Rectal smooth muscle tissue (tissue), 1 donor: Measurements from ENCODE around the gene ANK3.

Experiments used
- H3K27ac ChIP-seq: one replicate; pipeline ENCODE4 v1.7.0; 2013; ENCODE audit warnings: low read depth, low read length, inconsistent platforms
- H3K27me3 ChIP-seq: one replicate; pipeline ENCODE4 v1.7.0; 2013; ENCODE audit warnings: low read length; ENCODE audit not compliant: control insufficient read depth, insufficient read depth
- H3K36me3 ChIP-seq: one replicate; pipeline ENCODE4 v1.7.0; 2013; ENCODE audit warnings: low read length; ENCODE audit not compliant: control insufficient read depth, insufficient read depth
- H3K4me1 ChIP-seq: one replicate; pipeline ENCODE4 v1.7.0; 2013; ENCODE audit warnings: low read length; ENCODE audit not compliant: control insufficient read depth, insufficient read depth
- H3K4me3 ChIP-seq: one replicate; pipeline ENCODE4 v1.7.0; 2013; ENCODE audit warnings: low read length
- H3K9ac ChIP-seq: one replicate; pipeline ENCODE4 v1.7.0; 2013; ENCODE audit warnings: low read length

ANK3 gene

GRCh38 chr10:60385399-60385738 lies 4.3 kb downstream of the ANK3 start:
- H3K36me3 ChIP-seq, result no peaks in the 10 kb centered on the region
- peaks cover 4% of the 10 kb centered on the region for H3K4me1 ChIP-seq
- H3K27me3 ChIP-seq, result no peaks in the 10 kb centered on the region
- no peak overlapping the region for H3K9ac ChIP-seq
- H3K27ac ChIP-seq, result no peak overlapping the region
- H3K4me3 ChIP-seq, result no peak overlapping the region

- no peaks in the 10 kb centered on the region for H3K36me3 ChIP-seq
- no peak overlapping the region for H3K4me3 ChIP-seq
- H3K9ac ChIP-seq, result no peak overlapping the region
- H3K27ac ChIP-seq, result no peak overlapping the region
- H3K4me1 ChIP-seq, result peaks cover 4% of the 10 kb centered on the region
- no peaks in the 10 kb centered on the region for H3K27me3 ChIP-seq
These were observed 4.8 kb downstream of the ANK3 start for GRCh38 chr10:60384708-60385398.

GRCh38 chr10:60384011-60384410 lies 5.7 kb downstream of the ANK3 start:
- peaks cover 4% of the 10 kb centered on the region for H3K4me1 ChIP-seq
- H3K9ac ChIP-seq, result no peak overlapping the region
- H3K27me3 ChIP-seq, result no peaks in the 10 kb centered on the region
- no peak overlapping the region for H3K27ac ChIP-seq
- H3K36me3 ChIP-seq, result no peaks in the 10 kb centered on the region
- no peak overlapping the region for H3K4me3 ChIP-seq

- H3K27me3 ChIP-seq, result no peaks in the 10 kb centered on the region
- no peak overlapping the region for H3K9ac ChIP-seq
- no peak overlapping the region for H3K4me3 ChIP-seq
- H3K36me3 ChIP-seq, result no peaks in the 10 kb centered on the region
- peaks cover 4% of the 10 kb centered on the region for H3K4me1 ChIP-seq
- H3K27ac ChIP-seq, result no peak overlapping the region
These were observed 6.6 kb downstream of the ANK3 start for GRCh38 chr10:60382946-60383681.

- no peak overlapping the region for H3K9ac ChIP-seq
- H3K4me1 ChIP-seq, result peaks cover 6% of the 10 kb centered on the region
- no peaks in the 10 kb centered on the region for H3K27me3 ChIP-seq
- no peak overlapping the region for H3K4me3 ChIP-seq
- no peaks in the 10 kb centered on the region for H3K36me3 ChIP-seq
- no peak overlapping the region for H3K27ac ChIP-seq
These were observed 8.9 kb downstream of the ANK3 start for GRCh38 chr10:60380781-60381180.

GRCh38 chr10:60377955-60378354 lies 11.7 kb downstream of the ANK3 start:
- Histone ChIP-seq H3K27me3 (no peaks in the 10 kb centered on the region), H3K4me3 (no peak overlapping the region), H3K9ac (no peak overlapping the region), H3K27ac (no peak overlapping the region), H3K4me1 (peaks cover 2% of the 10 kb centered on the region), H3K36me3 (no peaks in the 10 kb centered on the region)

- no peaks in the 10 kb centered on the region for H3K36me3 ChIP-seq
- no peak overlapping the region for H3K9ac ChIP-seq
- no peak overlapping the region for H3K4me3 ChIP-seq
- H3K27ac ChIP-seq, result no peak overlapping the region
- no peaks in the 10 kb centered on the region for H3K27me3 ChIP-seq
- H3K4me1 ChIP-seq, result peaks cover 2% of the 10 kb centered on the region
These were observed 12.7 kb downstream of the ANK3 start for GRCh38 chr10:60377042-60377352.

GRCh38 chr10:60376221-60377041 lies 13.2 kb downstream of the ANK3 start:
- Histone ChIP-seq H3K27ac (no peak overlapping the region), H3K9ac (no peak overlapping the region), H3K4me3 (no peak overlapping the region), H3K27me3 (no peaks in the 10 kb centered on the region), H3K36me3 (no peaks in the 10 kb centered on the region), H3K4me1 (peaks cover 2% of the 10 kb centered on the region)

GRCh38 chr10:60375293-60376004 lies 14.2 kb downstream of the ANK3 start:
- H3K27ac ChIP-seq, result no peak overlapping the region
- H3K36me3 ChIP-seq, result no peaks in the 10 kb centered on the region
- H3K27me3 ChIP-seq, result no peaks in the 10 kb centered on the region
- peaks cover 2% of the 10 kb centered on the region for H3K4me1 ChIP-seq
- no peak overlapping the region for H3K4me3 ChIP-seq
- no peak overlapping the region for H3K9ac ChIP-seq

- H3K4me1 ChIP-seq, result peaks cover 2% of the 10 kb centered on the region
- no peak overlapping the region for H3K4me3 ChIP-seq
- H3K27me3 ChIP-seq, result no peaks in the 10 kb centered on the region
- H3K36me3 ChIP-seq, result no peaks in the 10 kb centered on the region
- H3K27ac ChIP-seq, result no peak overlapping the region
- no peak overlapping the region for H3K9ac ChIP-seq
These were observed 14.8 kb downstream of the ANK3 start for GRCh38 chr10:60374836-60375235.

- Histone ChIP-seq H3K36me3 (no peaks in the 10 kb centered on the region), H3K4me1 (peaks cover 2% of the 10 kb centered on the region), H3K9ac (no peak overlapping the region), H3K27ac (no peak overlapping the region), H3K4me3 (no peak overlapping the region), H3K27me3 (no peaks in the 10 kb centered on the region)
These were observed 17.2 kb downstream of the ANK3 start for GRCh38 chr10:60372436-60372835.

GRCh38 chr10:60369547-60369930 lies 20.1 kb downstream of the ANK3 start:
- no peaks in the 10 kb centered on the region for H3K36me3 ChIP-seq
- no peak overlapping the region for H3K4me3 ChIP-seq
- H3K9ac ChIP-seq, result no peak overlapping the region
- no peaks in the 10 kb centered on the region for H3K4me1 ChIP-seq
- no peak overlapping the region for H3K27ac ChIP-seq
- no peaks in the 10 kb centered on the region for H3K27me3 ChIP-seq
